Measurements from ENCODE around the gene ADAM19. TPM values are rescaled to one million over a fixed set of nuclear protein-coding genes. Genes with fewer than 3 reads are reported as not detected.

Gene ADAM19
- total RNA-seq, 1 donor from 2014 or later = 41.2 TPM

- H3K27me3 Mint-ChIP-seq (ENCODE audit: unreplicated experiment) = peaks cover 1% of the 10 kb centered on the region
- peaks cover 7% of the 10 kb centered on the region for H3K4me1 Mint-ChIP-seq (ENCODE audit: low read depth, unreplicated experiment)
- peaks cover 4% of the 10 kb centered on the region for H3K9me3 Mint-ChIP-seq (ENCODE audit: unreplicated experiment)
- peaks cover 6% of the 10 kb centered on the region for H3K36me3 Mint-ChIP-seq (ENCODE audit: unreplicated experiment)
- no peak for DNase-seq
- H3K27ac Mint-ChIP-seq (ENCODE audit: unreplicated experiment) = no peak overlapping the region
- H3K4me3 Mint-ChIP-seq (ENCODE audit: unreplicated experiment) = no peak overlapping the region
- peak; percentile 43 for TF ChIP-seq CTCF (IDR thresholded peaks at IDR 0.05; ENCODE audit: partially characterized antibody, unreplicated experiment)
Measured at GRCh38 chr5:157471709-157472108, 103.9 kb downstream of the ADAM19 start.

GRCh38 chr5:157470631-157471030 is 104.9 kb downstream of the ADAM19 start:
- TF ChIP-seq CTCF (IDR thresholded peaks at IDR 0.05; ENCODE audit: partially characterized antibody, unreplicated experiment) = no peak
- peaks cover 1% of the 10 kb centered on the region for H3K27me3 Mint-ChIP-seq (ENCODE audit: unreplicated experiment)
- H3K9me3 Mint-ChIP-seq (ENCODE audit: unreplicated experiment) = peaks cover 3% of the 10 kb centered on the region
- H3K27ac Mint-ChIP-seq (ENCODE audit: unreplicated experiment) = no peak overlapping the region
- no peak overlapping the region for H3K4me3 Mint-ChIP-seq (ENCODE audit: unreplicated experiment)
- peaks cover 5% of the 10 kb centered on the region for H3K4me1 Mint-ChIP-seq (ENCODE audit: low read depth, unreplicated experiment)
- no peak for DNase-seq
- H3K36me3 Mint-ChIP-seq (ENCODE audit: unreplicated experiment) = peaks cover 6% of the 10 kb centered on the region

GRCh38 chr5:157469687-157470086 is 105.9 kb downstream of the ADAM19 start:
- H3K4me1 Mint-ChIP-seq (ENCODE audit: low read depth, unreplicated experiment) = no peaks in the 10 kb centered on the region
- H3K27me3 Mint-ChIP-seq (ENCODE audit: unreplicated experiment) = peaks cover 1% of the 10 kb centered on the region
- no peak for TF ChIP-seq CTCF (IDR thresholded peaks at IDR 0.05; ENCODE audit: partially characterized antibody, unreplicated experiment)
- H3K4me3 Mint-ChIP-seq (ENCODE audit: unreplicated experiment) = no peak overlapping the region
- no peak for DNase-seq
- H3K36me3 Mint-ChIP-seq (ENCODE audit: unreplicated experiment) = peaks cover 6% of the 10 kb centered on the region
- H3K27ac Mint-ChIP-seq (ENCODE audit: unreplicated experiment) = no peak overlapping the region
- no peaks in the 10 kb centered on the region for H3K9me3 Mint-ChIP-seq (ENCODE audit: unreplicated experiment)

GRCh38 chr5:157469073-157469472 is 106.5 kb downstream of the ADAM19 start:
- H3K9me3 Mint-ChIP-seq (ENCODE audit: unreplicated experiment) = no peaks in the 10 kb centered on the region
- H3K27me3 Mint-ChIP-seq (ENCODE audit: unreplicated experiment) = peaks cover 1% of the 10 kb centered on the region
- no peak overlapping the region for H3K4me3 Mint-ChIP-seq (ENCODE audit: unreplicated experiment)
- no peak for TF ChIP-seq CTCF (IDR thresholded peaks at IDR 0.05; ENCODE audit: partially characterized antibody, unreplicated experiment)
- no peak for DNase-seq
- H3K36me3 Mint-ChIP-seq (ENCODE audit: unreplicated experiment) = peaks cover 6% of the 10 kb centered on the region
- H3K27ac Mint-ChIP-seq (ENCODE audit: unreplicated experiment) = no peak overlapping the region
- H3K4me1 Mint-ChIP-seq (ENCODE audit: low read depth, unreplicated experiment) = no peaks in the 10 kb centered on the region

GRCh38 chr5:157468293-157468965 is 107.1 kb downstream of the ADAM19 start:
- H3K27me3 Mint-ChIP-seq (ENCODE audit: unreplicated experiment) = peaks cover 1% of the 10 kb centered on the region
- no peaks in the 10 kb centered on the region for H3K9me3 Mint-ChIP-seq (ENCODE audit: unreplicated experiment)
- H3K36me3 Mint-ChIP-seq (ENCODE audit: unreplicated experiment) = peaks cover 6% of the 10 kb centered on the region
- H3K4me3 Mint-ChIP-seq (ENCODE audit: unreplicated experiment) = no peak overlapping the region
- DNase-seq = no peak
- no peak overlapping the region for H3K27ac Mint-ChIP-seq (ENCODE audit: unreplicated experiment)
- no peak for TF ChIP-seq CTCF (IDR thresholded peaks at IDR 0.05; ENCODE audit: partially characterized antibody, unreplicated experiment)
- no peaks in the 10 kb centered on the region for H3K4me1 Mint-ChIP-seq (ENCODE audit: low read depth, unreplicated experiment)

Measured in glutamatergic neuron (in vitro differentiated cells).